Activated CD8-positive, alpha-beta T cell treated with anti-CD3 and anti-CD28 coated beads, Interleukin-2, amount 10 ng/mL, durations not matched to agents 7 days and 5 days (primary cell): ENCODE results near the gene VIPR1. TPM values are rescaled to one million over a fixed set of nuclear protein-coding genes. Genes with fewer than 3 reads are reported as not detected.

Experiments
- ATAC-seq: fragments of 150-1000 bp; cut with Tn5 transposase; one replicate; pipeline ENCODE4 v1.10.0; 2021; ENCODE audit warnings: moderate library complexity
- CTCF ChIA-PET: fragments of 350-600 bp; sonication (Branson Sonifier 250); formaldehyde crosslinking; loops from one replicate; lab custom pipeline; 2021; ENCODE audit warnings: antibody characterized with exemption; lab: Charles Lee
- POLR2A ChIA-PET: fragments of 350-600 bp; sonication (Branson Sonifier 250); formaldehyde crosslinking; loops from one replicate; lab custom pipeline; 2021; ENCODE audit warnings: antibody characterized with exemption; lab: Charles Lee
- DNase-seq: peaks from one replicate; pipeline ENCODE4 v3.0.0-alpha.2; 2020
- H3K27ac Mint-ChIP-seq: one replicate; pipeline ENCODE4 v1.8.0; 2021; ENCODE audit warnings: mild to moderate bottlenecking, mixed read lengths
- H3K27me3 Mint-ChIP-seq: one replicate; pipeline ENCODE4 v1.8.0; 2021; ENCODE audit warnings: low read depth, mixed read lengths
- H3K36me3 Mint-ChIP-seq: one replicate; pipeline ENCODE4 v1.8.0; 2021; ENCODE audit warnings: low read depth, mixed read lengths
- H3K4me1 Mint-ChIP-seq: one replicate; pipeline ENCODE4 v1.8.0; 2021; ENCODE audit warnings: low read depth, mixed read lengths
- H3K4me3 Mint-ChIP-seq: one replicate; pipeline ENCODE4 v1.8.0; 2021; ENCODE audit warnings: mild to moderate bottlenecking, mixed read lengths
- H3K9me3 Mint-ChIP-seq: one replicate; pipeline ENCODE4 v1.8.0; 2022; ENCODE audit warnings: mixed read lengths; ENCODE audit not compliant: insufficient read depth
- total RNA-seq, 2 experiments: library from RNA; stranded (reverse); gene quantifications; one replicate each; pipeline ENCODE4 v1.2.3, GENCODE V29; 2021

The VIPR1 gene
- total RNA-seq, 2 experiments from 2014 or later: 9.1 to 9.5 TPM

DNA sequence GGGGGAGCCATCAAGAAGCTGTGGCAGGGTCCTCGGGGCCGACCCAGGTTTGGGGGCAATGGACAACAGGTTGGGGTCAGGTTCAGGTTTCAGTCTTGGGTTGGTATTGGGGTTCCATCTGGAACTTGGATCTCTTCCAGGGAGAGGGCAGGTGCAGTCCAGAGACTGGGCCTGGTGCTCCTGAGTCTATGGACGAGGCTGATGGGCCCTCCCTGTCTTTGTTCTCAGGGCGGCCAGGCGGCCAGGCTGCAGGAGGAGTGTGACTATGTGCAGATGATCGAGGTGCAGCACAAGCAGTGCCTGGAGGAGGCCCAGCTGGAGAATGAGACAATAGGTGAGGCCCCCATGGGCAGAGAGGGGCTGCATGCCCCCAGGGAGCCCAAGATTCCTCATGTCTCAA lies 11.1 kb downstream of the VIPR1 start:
- no peak overlapping the region for H3K4me3 Mint-ChIP-seq
- H3K27ac Mint-ChIP-seq: no peak overlapping the region
- H3K36me3 Mint-ChIP-seq: no peaks in the 10 kb centered on the region
- no peaks in the 10 kb centered on the region for H3K27me3 Mint-ChIP-seq
- H3K9me3 Mint-ChIP-seq: no peaks in the 10 kb centered on the region
- H3K4me1 Mint-ChIP-seq: peaks cover 12% of the 10 kb centered on the region
- ATAC-seq: no peak
- POLR2A ChIA-PET: no interaction called here
- DNase-seq: no peak
- CTCF ChIA-PET: interaction anchor here (1.2 kb wide), 2 partner anchors 11 to 23 kb away, joined by 3 to 6 read pairs; partner anchors contain the start of gene VIPR1

- Mint-ChIP-seq H3K4me3 (no peak overlapping the region), H3K27me3 (no peaks in the 10 kb centered on the region), H3K36me3 (peaks cover 6% of the 10 kb centered on the region), H3K4me1 (peaks cover 20% of the 10 kb centered on the region), H3K9me3 (no peaks in the 10 kb centered on the region), H3K27ac (no peak overlapping the region)
- DNase-seq (no peak), ATAC-seq (no peak)
- POLR2A ChIA-PET: no interaction called here
- CTCF ChIA-PET: interaction anchor here (12.9 kb wide), 1 partner anchor 23 kb away, joined by 116 read pairs; no protein-coding TSS in a partner anchor
Observed at GRCh38 chr3:42514876-42515275, 12.4 kb downstream of the VIPR1 start.

DNA sequence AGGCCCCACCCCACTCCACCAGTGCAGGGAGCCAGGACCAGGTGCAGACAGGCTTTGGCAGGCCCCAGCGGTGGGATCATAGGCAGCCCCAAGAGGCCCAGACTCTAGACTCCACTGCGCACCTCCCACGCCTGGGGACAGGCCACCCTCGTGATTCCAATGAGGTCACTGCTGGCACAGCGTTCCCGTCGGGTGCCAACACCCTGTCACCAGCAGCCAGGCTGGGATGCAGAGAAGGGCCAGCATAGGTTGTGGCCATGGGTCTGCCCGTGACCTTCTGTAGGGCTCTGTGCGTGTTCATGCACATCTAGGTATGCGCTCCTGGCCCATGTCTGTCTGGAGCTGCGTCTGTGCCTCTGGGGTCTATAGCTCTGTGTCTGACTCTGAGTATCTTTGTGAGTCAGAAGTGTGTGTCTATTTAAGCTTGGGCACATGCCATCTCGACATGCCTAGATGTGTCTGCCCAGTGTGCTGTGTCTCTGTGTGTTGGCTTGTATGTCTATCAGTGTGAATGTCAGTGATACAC lies 13.0 kb downstream of the VIPR1 start:
- ATAC-seq (no peak), DNase-seq (no peak)
- Mint-ChIP-seq H3K27me3 (no peaks in the 10 kb centered on the region), H3K4me3 (no peak overlapping the region), H3K4me1 (peaks cover 26% of the 10 kb centered on the region), H3K36me3 (peaks cover 7% of the 10 kb centered on the region), H3K9me3 (no peaks in the 10 kb centered on the region), H3K27ac (no peak overlapping the region)
- POLR2A ChIA-PET: no interaction called here
- CTCF ChIA-PET: interaction anchor here (12.9 kb wide), 1 partner anchor 22 kb away, joined by 116 read pairs; no protein-coding TSS in a partner anchor

DNA sequence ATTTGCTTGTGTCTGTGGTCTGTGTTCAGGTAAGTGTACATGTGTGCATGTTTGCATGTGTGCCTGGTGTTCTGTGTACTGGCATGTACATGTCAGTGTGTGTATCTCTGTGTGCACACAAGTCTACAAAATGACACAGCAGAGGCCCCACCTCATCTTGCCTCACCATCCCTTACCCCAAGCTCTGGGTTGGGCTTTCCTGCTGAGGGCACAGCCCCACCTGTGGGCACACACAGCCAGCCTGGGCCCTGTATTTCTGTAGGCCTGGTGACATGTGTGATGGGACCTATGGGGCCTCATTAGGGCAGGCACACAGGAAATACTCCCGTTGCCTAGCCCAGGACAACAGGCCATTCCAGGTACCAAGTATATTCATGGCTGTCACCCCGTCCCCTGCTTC lies 13.5 kb downstream of the VIPR1 start:
- ChIA-PET CTCF (interaction anchor here (1.7 to 12.9 kb wide), 2 partner anchors 14 to 22 kb away, joined by 5 to 116 read pairs; partner anchors contain the start of gene VIPR1), POLR2A (no interaction called here)
- no peak overlapping the region for H3K4me3 Mint-ChIP-seq
- peaks cover 7% of the 10 kb centered on the region for H3K36me3 Mint-ChIP-seq
- H3K9me3 Mint-ChIP-seq: no peaks in the 10 kb centered on the region
- H3K27ac Mint-ChIP-seq: peak overlapping the region; percentile 46
- DNase-seq (no peak), ATAC-seq (no peak)
- H3K27me3 Mint-ChIP-seq: no peaks in the 10 kb centered on the region
- H3K4me1 Mint-ChIP-seq: peaks cover 26% of the 10 kb centered on the region

DNA sequence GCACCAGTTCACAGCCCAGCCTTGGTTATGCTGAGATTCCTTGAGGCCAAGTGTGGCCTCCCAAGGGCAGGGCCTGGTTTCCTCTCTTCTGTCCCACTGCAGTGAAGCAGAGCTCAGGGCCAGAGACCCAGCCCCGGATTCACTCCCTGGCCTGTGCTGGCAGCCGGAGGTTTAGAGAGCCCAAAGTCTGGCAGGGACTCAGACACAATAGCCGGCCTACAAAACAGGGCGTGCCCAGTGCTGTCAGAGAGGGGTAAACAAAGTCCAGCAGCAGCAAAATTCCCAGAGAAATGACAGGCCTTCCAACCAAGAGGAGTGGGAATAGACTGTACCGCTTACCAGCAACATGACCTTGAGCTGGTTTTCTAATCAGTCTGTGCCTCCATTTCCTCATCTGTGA lies 14.0 kb downstream of the VIPR1 start:
- CTCF ChIA-PET: interaction anchor here (1.7 to 12.9 kb wide), 2 partner anchors 15 to 21 kb away, joined by 5 to 116 read pairs; partner anchors contain the start of gene VIPR1
- no peaks in the 10 kb centered on the region for H3K9me3 Mint-ChIP-seq
- POLR2A ChIA-PET: no interaction called here
- ATAC-seq (no peak), DNase-seq (no peak)
- H3K36me3 Mint-ChIP-seq: peaks cover 7% of the 10 kb centered on the region
- no peaks in the 10 kb centered on the region for H3K27me3 Mint-ChIP-seq
- H3K4me3 Mint-ChIP-seq: no peak overlapping the region
- H3K4me1 Mint-ChIP-seq: peaks cover 23% of the 10 kb centered on the region
- H3K27ac Mint-ChIP-seq: peak overlapping the region; percentile 46

GRCh38 chr3:42517117-42517516 lies 14.7 kb downstream of the VIPR1 start:
- Mint-ChIP-seq H3K9me3 (no peaks in the 10 kb centered on the region), H3K27ac (no peak overlapping the region), H3K4me1 (peaks cover 17% of the 10 kb centered on the region), H3K4me3 (no peak overlapping the region), H3K36me3 (peaks cover 7% of the 10 kb centered on the region), H3K27me3 (no peaks in the 10 kb centered on the region)
- ChIA-PET POLR2A (no interaction called here), CTCF (interaction anchor here (1.7 to 12.9 kb wide), 2 partner anchors 15 to 21 kb away, joined by 5 to 116 read pairs; partner anchors contain the start of gene VIPR1)
- DNase-seq (no peak), ATAC-seq (no peak)

GRCh38 chr3:42518800-42519567 lies 16.5 kb downstream of the VIPR1 start:
- ATAC-seq: peak; percentile 52
- POLR2A ChIA-PET: no interaction called here
- CTCF ChIA-PET: interaction anchor here (0.9 to 12.9 kb wide), 6 partner anchors 8 to 83 kb away, joined by 3 to 116 read pairs (median 4); no protein-coding TSS in a partner anchor
- Mint-ChIP-seq H3K9me3 (no peaks in the 10 kb centered on the region), H3K27me3 (no peaks in the 10 kb centered on the region), H3K4me1 (peaks cover 17% of the 10 kb centered on the region), H3K27ac (peak overlapping the region; percentile 43), H3K36me3 (peaks cover 7% of the 10 kb centered on the region), H3K4me3 (no peak overlapping the region)
- DNase-seq: peak; percentile 68

DNA sequence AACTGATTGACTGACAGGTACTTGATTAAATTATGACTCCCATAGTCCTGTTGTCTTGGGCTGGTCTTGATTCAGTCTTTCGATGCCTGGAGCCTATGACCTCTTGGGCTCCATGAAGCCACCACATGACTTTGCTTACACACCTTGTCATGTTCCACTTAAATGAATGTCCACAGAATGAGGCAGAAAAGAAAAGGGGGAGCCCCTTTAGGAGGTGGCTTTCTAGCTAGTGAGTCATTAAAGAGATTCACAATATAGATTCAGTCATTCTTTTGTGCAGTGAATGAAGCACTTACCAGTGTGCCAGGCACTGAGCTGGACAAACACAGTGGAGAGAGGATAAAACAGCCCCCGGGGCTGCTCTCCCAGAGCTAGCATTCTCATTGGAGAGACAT lies 17.1 kb downstream of the VIPR1 start:
- DNase-seq (no peak), ATAC-seq (no peak)
- H3K4me3 Mint-ChIP-seq: no peak overlapping the region
- peaks cover 17% of the 10 kb centered on the region for H3K4me1 Mint-ChIP-seq
- ChIA-PET POLR2A (no interaction called here), CTCF (interaction anchor here (0.9 to 12.9 kb wide), 6 partner anchors 9 to 82 kb away, joined by 3 to 116 read pairs (median 4); no protein-coding TSS in a partner anchor)
- H3K27me3 Mint-ChIP-seq: no peaks in the 10 kb centered on the region
- H3K9me3 Mint-ChIP-seq: no peaks in the 10 kb centered on the region
- peaks cover 7% of the 10 kb centered on the region for H3K36me3 Mint-ChIP-seq
- peak overlapping the region; percentile 60 for H3K27ac Mint-ChIP-seq

- DNase-seq (no peak), ATAC-seq (no peak)
- no peak overlapping the region for H3K4me3 Mint-ChIP-seq
- H3K4me1 Mint-ChIP-seq: peaks cover 17% of the 10 kb centered on the region
- H3K27me3 Mint-ChIP-seq: no peaks in the 10 kb centered on the region
- peaks cover 7% of the 10 kb centered on the region for H3K36me3 Mint-ChIP-seq
- no peaks in the 10 kb centered on the region for H3K9me3 Mint-ChIP-seq
- H3K27ac Mint-ChIP-seq: peak overlapping the region; percentile 60
- POLR2A ChIA-PET: no interaction called here
- CTCF ChIA-PET: interaction anchor here (1.4 to 12.9 kb wide), 3 partner anchors 17 to 82 kb away, joined by 4 to 116 read pairs (median 11); no protein-coding TSS in a partner anchor
Observed at GRCh38 chr3:42520336-42520735, 17.9 kb downstream of the VIPR1 start.

GRCh38 chr3:42520906-42521305 lies 18.5 kb downstream of the VIPR1 start:
- DNase-seq: no peak
- Mint-ChIP-seq H3K36me3 (peaks cover 7% of the 10 kb centered on the region), H3K4me3 (no peak overlapping the region), H3K9me3 (no peaks in the 10 kb centered on the region), H3K27me3 (no peaks in the 10 kb centered on the region), H3K4me1 (peaks cover 22% of the 10 kb centered on the region), H3K27ac (no peak overlapping the region)
- ChIA-PET CTCF (interaction anchor here (1.7 to 12.9 kb wide), 2 partner anchors 17 to 27 kb away, joined by 11 to 116 read pairs; no protein-coding TSS in a partner anchor), POLR2A (no interaction called here)
- ATAC-seq: no peak

GRCh38 chr3:42524751-42525150 lies 22.3 kb downstream of the VIPR1 start:
- no peak overlapping the region for H3K4me3 Mint-ChIP-seq
- ChIA-PET CTCF (interaction anchor here (1.6 to 12.9 kb wide), 2 partner anchors 13 to 22 kb away, joined by 6 to 116 read pairs; partner anchors contain the start of gene VIPR1), POLR2A (no interaction called here)
- H3K27me3 Mint-ChIP-seq: no peaks in the 10 kb centered on the region
- ATAC-seq: no peak
- H3K36me3 Mint-ChIP-seq: peaks cover 7% of the 10 kb centered on the region
- H3K27ac Mint-ChIP-seq: peak overlapping the region; percentile 43
- DNase-seq: no peak
- no peaks in the 10 kb centered on the region for H3K9me3 Mint-ChIP-seq
- peaks cover 51% of the 10 kb centered on the region for H3K4me1 Mint-ChIP-seq
